K562 (cell line): ENCODE results near the gene CERS1. TPM values are rescaled to one million over a fixed set of nuclear protein-coding genes. Genes with fewer than 3 reads are reported as not detected.

ENCODE experiments used
- ADNP ChIP-seq: fragments of 200-800 bp; sonication (Bioruptor generic); IDR thresholded peaks from 2 replicates; pipeline ENCODE4 v1.6.1; 2016; ENCODE audit warnings: missing genetic modification characterization, missing compliant biosample characterization
- ARID1B ChIP-seq: fragments of 450-650 bp; IDR thresholded peaks from 2 replicates; pipeline ENCODE4 v1.6.1; 2016; ENCODE audit warnings: antibody characterized with exemption, mild to moderate bottlenecking, inconsistent platforms
- CLOCK ChIP-seq: fragments of 250-450 bp; sonication (Bioruptor Pico); IDR thresholded peaks from 2 replicates; pipeline ENCODE4 v1.4.0; 2020; ENCODE audit warnings: mild to moderate bottlenecking, moderate library complexity, borderline replicate concordance
- DNMT1 ChIP-seq: fragments of 450-650 bp; IDR thresholded peaks from 2 replicates; pipeline ENCODE4 v1.6.1; 2016; ENCODE audit warnings: antibody characterized with exemption, mild to moderate bottlenecking
- E2F4 ChIP-seq: sonication (generic); formaldehyde crosslinking; IDR thresholded peaks from 2 replicates; pipeline ENCODE4 v1.8.0; 2022; ENCODE audit warnings: mild to moderate bottlenecking, low read depth, missing genetic modification reagents
- FOXM1 ChIP-seq, 2 experiments: fragments of 450-650 bp in 1 of 2; sonication (generic) in 1 of 2; formaldehyde crosslinking in 1 of 2; IDR thresholded peaks; 2 replicates each; pipeline versions ENCODE4 v1.6.1 to v1.9.0; 2017 to 2022; ENCODE audit warnings: low read depth in 2 of 2, mild to moderate bottlenecking in 2 of 2, missing genetic modification reagents in 1 of 2, moderate library complexity in 1 of 2
- HCFC1 ChIP-seq: IDR thresholded peaks from 2 replicates; pipeline ENCODE4 v1.6.1; 2012; ENCODE audit warnings: low read depth, low read length, improper control_type of control experiment
- KDM5B ChIP-seq: fragments of 200-600 bp; sonication (generic); IDR thresholded peaks from 2 replicates; pipeline ENCODE4 v1.6.1; 2012; ENCODE audit warnings: low read depth, mild to moderate bottlenecking, moderate library complexity, low read length, control low read depth, inconsistent platforms; ENCODE audit not compliant: insufficient replicate concordance
- L3MBTL2 ChIP-seq: fragments of 450-650 bp; IDR thresholded peaks from 2 replicates; pipeline ENCODE4 v1.6.1; 2016; ENCODE audit warnings: mild to moderate bottlenecking, moderate library complexity
- RFX1 ChIP-seq: fragments of 450-650 bp; IDR thresholded peaks from 2 replicates; pipeline ENCODE4 v1.6.1; 2016; ENCODE audit warnings: mild to moderate bottlenecking, moderate library complexity
- RNF2 ChIP-seq: sonication (generic); IDR thresholded peaks from 2 replicates; pipeline ENCODE4 v1.6.1; 2016
- SMAD4 ChIP-seq: fragments of 250-450 bp; sonication (Bioruptor Pico); conservative IDR thresholded peaks from 2 replicates; pipeline ENCODE4 v1.8.0; 2021; ENCODE audit warnings: inconsistent platforms, mild to moderate bottlenecking, moderate library complexity
- SP1 ChIP-seq: sonication (generic); formaldehyde crosslinking; IDR thresholded peaks from 2 replicates; pipeline ENCODE4 v1.8.1; 2022; ENCODE audit warnings: mild to moderate bottlenecking, missing genetic modification reagents
- STAT6 ChIP-seq: sonication (generic); formaldehyde crosslinking; IDR thresholded peaks from 2 replicates; pipeline ENCODE4 v1.8.1; 2023; ENCODE audit warnings: mild to moderate bottlenecking, missing genetic modification reagents
- TAF1 ChIP-seq: IDR thresholded peaks from 2 replicates; pipeline ENCODE4 v1.6.1; 2011; ENCODE audit warnings: mild to moderate bottlenecking, low read length, moderate library complexity; ENCODE audit not compliant: insufficient read depth, control insufficient read depth, severe bottlenecking; ENCODE audit errors: extremely low read depth
- TEAD4 ChIP-seq, 2 experiments: sonication (generic) in 1 of 2; formaldehyde crosslinking in 1 of 2; IDR thresholded peaks; 2 replicates each; pipeline versions ENCODE4 v1.6.1 to v1.8.0; 2012 to 2022; ENCODE audit warnings: borderline replicate concordance in 1 of 2, inconsistent platforms in 1 of 2, low read length in 1 of 2, mild to moderate bottlenecking in 1 of 2, missing genetic modification reagents in 1 of 2
- XRCC3 ChIP-seq: fragments of 450-650 bp; IDR thresholded peaks from 2 replicates; pipeline ENCODE4 v1.6.1; 2017; ENCODE audit warnings: mild to moderate bottlenecking, moderate library complexity
- ZBTB7A ChIP-seq: IDR thresholded peaks from 2 replicates; pipeline ENCODE4 v1.6.1; 2011; ENCODE audit warnings: low read depth, mild to moderate bottlenecking, low read length, moderate library complexity, borderline replicate concordance; ENCODE audit not compliant: control insufficient read depth
- ZFX ChIP-seq: sonication (generic); formaldehyde crosslinking; IDR thresholded peaks from 2 replicates; pipeline ENCODE4 v1.8.0; 2022; ENCODE audit warnings: mild to moderate bottlenecking, missing genetic modification reagents, moderate library complexity
- ZNF197 ChIP-seq: fragments of 200-800 bp; sonication (Bioruptor generic); IDR thresholded peaks from 2 replicates; pipeline ENCODE4 v1.6.1; 2016; ENCODE audit warnings: low read depth, missing genetic modification characterization, missing compliant biosample characterization
- ZNF212 ChIP-seq: fragments of 450-650 bp; formaldehyde crosslinking; IDR thresholded peaks from 2 replicates; pipeline ENCODE4 v1.4.0; 2020; ENCODE audit warnings: mild to moderate bottlenecking
- ZNF436 ChIP-seq: fragments of 250-450, 450-650 bp; sonication (Bioruptor Pico); formaldehyde crosslinking; IDR thresholded peaks from 2 replicates; pipeline ENCODE4 v1.7.0; 2020; ENCODE audit warnings: mild to moderate bottlenecking
- ZNF766 ChIP-seq: fragments of 200-800 bp; sonication (Bioruptor generic); conservative IDR thresholded peaks from 2 replicates; pipeline ENCODE4 v1.6.1; 2016; ENCODE audit warnings: missing genetic modification characterization, missing compliant biosample characterization
- polyA plus RNA-seq, 8 experiments: library from polyadenylated mRNA; depleted of rRNA in 4 of 8; stranded (reverse) in 5 of 8; unstranded in 3 of 8; fragments of >200 nt; fragmentation: Nextera tagmentation in 2 of 8; fragmentation: Illumina TruSeq in 1 of 8; extraction: Ambion mirVana in 2 of 8; extraction: Trizol in 1 of 8; gene quantifications; 2 replicates each; pipeline versions ENCODE4 v1.2.1 to v1.2.3, GENCODE V29; 2011 to 2014; ENCODE audit warnings: inconsistent platforms in 1 of 8, missing spikeins in 1 of 8
- total RNA-seq, 7 experiments: library from RNA; depleted of rRNA in 6 of 7; stranded (reverse); fragments of >200 nt in 6 of 7; fragmentation: Illumina TruSeq in 2 of 7; extraction: Trizol in 2 of 7; gene quantifications; 2 replicates each; pipeline versions ENCODE4 v1.2.1 to v1.2.3, GENCODE V29; 2011 to 2021; ENCODE audit warnings: low replicate concordance in 1 of 7

Gene CERS1
- total and polyA plus RNA-seq, 9 of the 15 experiments (the other 6 are each of a cell fraction or from before 2014, with no cell fraction given): 0.33 to 1.5 (median 0.86) TPM; not detected in 2

GRCh38 chr19:18898081-18898606 is 2.2 kb upstream of the CERS1 start (continued):
- TF ChIP-seq XRCC3 (no peak), TEAD4 (IDR thresholded peaks at IDR 0.05; ENCODE audit: low read length) (no peak), TEAD4 (CRISPR knock-in tag; IDR thresholded peaks at IDR 0.05; ENCODE audit: borderline replicate concordance) (no peak), CLOCK (CRISPR knock-in tag) (no peak), RFX1 (peak; percentile 86), ZFX (CRISPR knock-in tag) (peak; percentile 71), RNF2 (no peak), E2F4 (CRISPR knock-in tag) (0 out of 2 replicates have a peak, but pooled peaks have one; percentile 63), ZNF212 (CRISPR knock-in tag) (no peak), TAF1 (no peak), SP1 (CRISPR knock-in tag) (0 out of 2 replicates have a peak, but pooled peaks have one; percentile 19), DNMT1 (no peak), HCFC1 (no peak), ZNF436 (CRISPR knock-in tag) (no peak), ZBTB7A (peak; percentile 56; the same call in 1 of the 2 replicates), STAT6 (CRISPR knock-in tag) (no peak), ADNP (tag) (no peak), SMAD4 (CRISPR knock-in tag) (no peak), KDM5B (no peak), ZNF766 (no peak), L3MBTL2 (peak; percentile 19; the same call in 1 of the 2 replicates), ZNF197 (CRISPR knock-in tag) (no peak), ARID1B (peak; percentile 17; the same call in 1 of the 2 replicates), FOXM1 (IDR thresholded peaks at IDR 0.05; ENCODE audit: low read depth) (no peak), FOXM1 (CRISPR knock-in tag; IDR thresholded peaks at IDR 0.05; ENCODE audit: low read depth) (no peak)
